ENCODE results near the gene SLC46A1.

- TF ChIP-seq CTCF (IDR thresholded peaks at IDR 0.05), result no peak
- TF ChIP-seq POLR2AphosphoS5 (IDR thresholded peaks at IDR 0.05), result no peak
- no peak for TF ChIP-seq POLR2A (IDR thresholded peaks at IDR 0.05)
Measured at GRCh38 chr17:28396635-28397239, 9.3 kb downstream of the SLC46A1 start.
